ENCODE results near the gene PRKCZ.
A peak's percentile ranks its signal among the peaks of the same experiment; 100 is the strongest.

PRKCZ gene

GRCh38 chr1:2229037-2229864 is 179.0 kb downstream of the PRKCZ start:
- DNase-seq (ENCODE audit: low spot score) = no peak
- no peak overlapping the region for H3K27ac ChIP-seq (replicated peaks; ENCODE audit: low read length)

GRCh38 chr1:2229911-2230731 is 179.9 kb downstream of the PRKCZ start:
- Histone ChIP-seq H3K9ac (ENCODE audit: low read depth, low read length, poor library complexity) (peak overlapping the region; percentile 100), H4K91ac (ENCODE audit: low read depth, low read length, poor library complexity) (no peak overlapping the region), H3K18ac (ENCODE audit: low read length) (peak overlapping the region; percentile 91), H3K27ac (replicated peaks; ENCODE audit: low read length) (no peak overlapping the region), H2BK15ac (ENCODE audit: low read length) (peak overlapping the region; percentile 49), H2AK5ac (ENCODE audit: low read depth, low read length) (no peak overlapping the region), H2BK12ac (ENCODE audit: low read length) (no peak overlapping the region), H3K27me3 (ENCODE audit: control insufficient read depth in 3 of 3, insufficient read depth in 3 of 3, low read depth in 1 of 3, low read length in 3 of 3) (peaks cover 0 to 8% (median 0%) of the 10 kb centered on the region in 3 experiments), H3K4me2 (ENCODE audit: insufficient read depth, low read length, poor library complexity, severe bottlenecking) (peak overlapping the region; percentile 97), H3K14ac (ENCODE audit: low read length) (no peak overlapping the region), H3K4me1 (ENCODE audit: control insufficient read depth in 2 of 2, insufficient read depth in 1 of 2, low read depth in 1 of 2, low read length in 2 of 2) (peaks cover 35 to 41% of the 10 kb centered on the region in 2 donors), H4K8ac (ENCODE audit: low read depth, low read length) (no peak overlapping the region), H3K4me3 (ENCODE audit: low read length in 2 of 2) (peak overlapping the region; percentile 69 to 96), H3K9me3 (replicated peaks in 1 of 2; ENCODE audit: control insufficient read depth in 2 of 2, insufficient read depth in 1 of 2, low read depth in 1 of 2, low read length in 2 of 2) (no peaks in the 10 kb centered on the region), H2BK5ac (ENCODE audit: low read length) (peak overlapping the region; percentile 95), H3K79me1 (ENCODE audit: low read depth, low read length) (peaks cover 29% of the 10 kb centered on the region), H2BK120ac (ENCODE audit: low read depth, low read length) (no peak overlapping the region), H3K36me3 (replicated peaks in 1 of 2; ENCODE audit: control insufficient read depth in 2 of 2, insufficient read depth in 2 of 2, low read length in 2 of 2) (peaks cover 0 to 30% of the 10 kb centered on the region in 2 donors), H3K4ac (ENCODE audit: low read length) (peak overlapping the region; percentile 41), H3K23ac (ENCODE audit: low read depth, low read length, poor library complexity) (peak overlapping the region; percentile 99), H2AFZ (ENCODE audit: low read length) (no peak overlapping the region)
- no peak for DNase-seq (ENCODE audit: low spot score)
- WGBS, 2 donors (ENCODE audit: extremely low coverage in 2 of 2, insufficient read length in 2 of 2, insufficient replicate concordance in 1 of 2) = no CpG with 5 or more reads among the region's 32 CpGs

More at GRCh38 chr1:2229037-2229864, 179.0 kb downstream of the PRKCZ start:
- WGBS, 2 donors (ENCODE audit: extremely low coverage in 2 of 2, insufficient read length in 2 of 2, insufficient replicate concordance in 1 of 2) = no CpG with 5 or more reads among the region's 77 CpGs
- Histone ChIP-seq H3K9ac (ENCODE audit: low read depth, low read length, poor library complexity) (peak overlapping the region; percentile 100), H3K4me2 (ENCODE audit: insufficient read depth, low read length, poor library complexity, severe bottlenecking) (peak overlapping the region; percentile 97), H3K14ac (ENCODE audit: low read length) (peak overlapping the region; percentile 100), H3K18ac (ENCODE audit: low read length) (peak overlapping the region; percentile 91), H3K4ac (ENCODE audit: low read length) (no peak overlapping the region), H4K91ac (ENCODE audit: low read depth, low read length, poor library complexity) (no peak overlapping the region), H2BK5ac (ENCODE audit: low read length) (peak overlapping the region; percentile 95), H3K9me3 (replicated peaks in 1 of 2; ENCODE audit: control insufficient read depth in 2 of 2, insufficient read depth in 1 of 2, low read depth in 1 of 2, low read length in 2 of 2) (no peaks in the 10 kb centered on the region), H3K23ac (ENCODE audit: low read depth, low read length, poor library complexity) (peak overlapping the region; percentile 99), H2BK12ac (ENCODE audit: low read length) (peak overlapping the region; percentile 63), H3K36me3 (replicated peaks in 1 of 2; ENCODE audit: control insufficient read depth in 2 of 2, insufficient read depth in 2 of 2, low read length in 2 of 2) (peaks cover 0 to 30% of the 10 kb centered on the region in 2 donors), H3K4me3 (ENCODE audit: low read length in 2 of 2) (peak overlapping the region; percentile 69 to 96), H4K8ac (ENCODE audit: low read depth, low read length) (no peak overlapping the region), H3K4me1 (ENCODE audit: control insufficient read depth in 2 of 2, insufficient read depth in 1 of 2, low read depth in 1 of 2, low read length in 2 of 2) (peaks cover 34 to 41% of the 10 kb centered on the region in 2 donors), H2AFZ (ENCODE audit: low read length) (no peak overlapping the region), H3K79me1 (ENCODE audit: low read depth, low read length) (peaks cover 28% of the 10 kb centered on the region), H3K27me3 (ENCODE audit: control insufficient read depth in 3 of 3, insufficient read depth in 3 of 3, low read depth in 1 of 3, low read length in 3 of 3) (peaks cover 0 to 8% (median 0%) of the 10 kb centered on the region in 3 experiments), H2AK5ac (ENCODE audit: low read depth, low read length) (peak overlapping the region; percentile 53), H2BK15ac (ENCODE audit: low read length) (peak overlapping the region; percentile 65), H2BK120ac (ENCODE audit: low read depth, low read length) (peak overlapping the region; percentile 54)

DNA sequence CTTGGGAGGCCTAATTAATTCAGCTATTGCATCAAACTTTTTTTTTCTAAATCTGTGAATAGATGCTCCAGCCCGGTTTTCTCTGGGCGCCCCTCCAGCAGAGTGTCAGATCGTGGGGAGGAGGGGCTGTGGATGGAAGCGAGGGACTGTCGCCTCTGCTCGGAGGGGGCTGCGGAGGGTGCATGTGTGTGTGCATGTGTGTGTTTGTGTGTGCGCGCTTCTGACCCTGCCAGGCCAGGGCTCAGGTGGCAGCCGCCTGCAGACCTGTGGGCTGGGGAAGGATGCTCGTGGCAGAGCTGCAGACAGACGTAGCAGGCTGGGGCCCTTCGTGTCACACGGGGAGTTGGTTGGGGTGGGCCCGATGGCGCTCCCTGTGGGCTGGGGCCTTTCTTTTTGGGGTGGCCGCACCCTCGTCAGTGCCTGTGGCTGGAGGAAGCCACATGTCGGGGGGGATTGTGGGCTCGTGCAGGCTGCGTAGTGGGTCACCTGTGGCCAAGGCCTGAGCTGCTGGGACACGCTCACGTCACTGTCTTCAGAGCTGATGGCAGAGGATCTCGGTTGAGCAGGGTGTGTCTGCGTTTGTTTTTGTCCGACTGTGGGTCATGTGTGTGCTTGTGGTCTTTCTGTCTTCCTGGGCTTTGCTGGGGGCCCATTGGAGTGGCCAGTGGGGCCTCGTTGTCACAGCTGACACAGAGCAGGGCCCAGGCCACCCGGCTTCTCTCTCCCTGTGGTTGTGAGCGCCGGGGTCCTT is 180.7 kb downstream of the PRKCZ start:
- Histone ChIP-seq H3K14ac (ENCODE audit: low read length) (no peak overlapping the region), H3K36me3 (replicated peaks in 1 of 2; ENCODE audit: control insufficient read depth in 2 of 2, insufficient read depth in 2 of 2, low read length in 2 of 2) (peaks cover 0 to 35% of the 10 kb centered on the region in 2 donors), H2BK15ac (ENCODE audit: low read length) (no peak overlapping the region), H2BK120ac (ENCODE audit: low read depth, low read length) (no peak overlapping the region), H2AFZ (ENCODE audit: low read length) (no peak overlapping the region), H4K91ac (ENCODE audit: low read depth, low read length, poor library complexity) (no peak overlapping the region), H3K27ac (replicated peaks; ENCODE audit: low read length) (no peak overlapping the region), H2BK5ac (ENCODE audit: low read length) (peak overlapping the region; percentile 57), H3K4me1 (ENCODE audit: control insufficient read depth in 2 of 2, insufficient read depth in 1 of 2, low read depth in 1 of 2, low read length in 2 of 2) (peaks cover 37 to 43% of the 10 kb centered on the region in 2 donors), H3K27me3 (ENCODE audit: control insufficient read depth in 3 of 3, insufficient read depth in 3 of 3, low read depth in 1 of 3, low read length in 3 of 3) (peaks cover 0 to 8% (median 0%) of the 10 kb centered on the region in 3 experiments), H2AK5ac (ENCODE audit: low read depth, low read length) (peak overlapping the region; percentile 64), H3K4me2 (ENCODE audit: insufficient read depth, low read length, poor library complexity, severe bottlenecking) (peak overlapping the region; percentile 97), H2BK12ac (ENCODE audit: low read length) (no peak overlapping the region), H4K8ac (ENCODE audit: low read depth, low read length) (no peak overlapping the region), H3K18ac (ENCODE audit: low read length) (peak overlapping the region; percentile 81), H3K79me1 (ENCODE audit: low read depth, low read length) (peaks cover 31% of the 10 kb centered on the region), H3K4ac (ENCODE audit: low read length) (no peak overlapping the region), H3K9ac (ENCODE audit: low read depth, low read length, poor library complexity) (peak overlapping the region; percentile 81), H3K4me3 (ENCODE audit: low read length in 2 of 2) (peak overlapping the region; percentile 69 to 74), H3K23ac (ENCODE audit: low read depth, low read length, poor library complexity) (peak overlapping the region; percentile 32), H3K9me3 (replicated peaks in 1 of 2; ENCODE audit: control insufficient read depth in 2 of 2, insufficient read depth in 1 of 2, low read depth in 1 of 2, low read length in 2 of 2) (no peaks in the 10 kb centered on the region)
- no peak for DNase-seq (ENCODE audit: low spot score)
- no CpG with 5 or more reads among the region's 30 CpGs for WGBS, 2 donors (ENCODE audit: extremely low coverage in 2 of 2, insufficient read length in 2 of 2, insufficient replicate concordance in 1 of 2)

Measured in neuronal stem cell (in vitro differentiated cells).